Uterus (tissue), 4 donors: ENCODE data around the gene BTBD10. TPM values are rescaled to one million over a fixed set of nuclear protein-coding genes. Genes with fewer than 3 reads are reported as not detected.

Source experiments
- DNase-seq, 2 donors: peaks; one replicate each; pipeline ENCODE4 v3.0.0-alpha.2; 2019 to 2020
- H3K27ac ChIP-seq, 2 donors: fragments of 200-600 bp; sonication (generic); 1 replicate in 1 of 2; 2 replicates in 1 of 2; pipeline ENCODE4 v1.5.1; 2016 to 2018
- H3K27me3 ChIP-seq, 2 donors: fragments of 200-600 bp; sonication (generic); one replicate each; pipeline ENCODE4 v1.5.1; 2018 to 2019; ENCODE audit warnings: control low read depth in 1 of 2
- H3K36me3 ChIP-seq, 2 donors: fragments of 200-600 bp; sonication (generic); one replicate each; pipeline ENCODE4 v1.5.1; 2019; ENCODE audit warnings: control low read depth in 1 of 2
- H3K4me1 ChIP-seq, 2 donors: fragments of 200-600 bp; sonication (generic); one replicate each; pipeline ENCODE4 v1.5.1; 2018 to 2019; ENCODE audit warnings: control low read depth in 1 of 2
- H3K4me3 ChIP-seq, 2 donors: fragments of 200-600 bp; sonication (generic); 1 replicate in 1 of 2; 2 replicates in 1 of 2; pipeline ENCODE4 v1.5.1; 2018 to 2019; ENCODE audit warnings: mild to moderate bottlenecking in 1 of 2
- H3K9me3 ChIP-seq, 2 donors: fragments of 200-600 bp; sonication (generic); one replicate each; pipeline ENCODE4 v1.5.1; 2019; ENCODE audit warnings: control low read depth in 1 of 2
- CTCF ChIP-seq, 4 experiments: fragments of 200-600 bp in 2 of 4; fragments of 450-650 bp in 2 of 4; sonication (generic) in 2 of 4; IDR thresholded peaks; one replicate each; pipeline ENCODE4 v1.5.1; 2016 to 2019; ENCODE audit warnings: antibody characterized with exemption in 4 of 4, mild to moderate bottlenecking in 2 of 4, moderate library complexity in 1 of 4
- POLR2A ChIP-seq, 2 donors: fragments of 450-650 bp; IDR thresholded peaks; one replicate each; pipeline ENCODE4 v1.6.1; 2016; ENCODE audit warnings: antibody characterized with exemption in 2 of 2, mild to moderate bottlenecking in 1 of 2, moderate library complexity in 1 of 2
- intact Hi-C: fragments of 100-400 bp; cut with DNase I; formaldehyde crosslinking; loops from one replicate; pipeline ENCODE4 v1.15.1; 2023; ENCODE audit warnings: low total_unique reads
- total RNA-seq, 4 donors: library from RNA; depleted of rRNA in 3 of 4; stranded (reverse); fragments of >200 nt in 3 of 4; gene quantifications; one replicate each; pipeline versions ENCODE4 v1.1.0 to v1.2.4, GENCODE V29; 2014 to 2023
- donor health status: DM: yes; HTN: yes; CAD: no.

The BTBD10 gene
- total RNA-seq, 4 donors from 2014 or later: 41.2 to 237 (median 76.7) TPM

DNA sequence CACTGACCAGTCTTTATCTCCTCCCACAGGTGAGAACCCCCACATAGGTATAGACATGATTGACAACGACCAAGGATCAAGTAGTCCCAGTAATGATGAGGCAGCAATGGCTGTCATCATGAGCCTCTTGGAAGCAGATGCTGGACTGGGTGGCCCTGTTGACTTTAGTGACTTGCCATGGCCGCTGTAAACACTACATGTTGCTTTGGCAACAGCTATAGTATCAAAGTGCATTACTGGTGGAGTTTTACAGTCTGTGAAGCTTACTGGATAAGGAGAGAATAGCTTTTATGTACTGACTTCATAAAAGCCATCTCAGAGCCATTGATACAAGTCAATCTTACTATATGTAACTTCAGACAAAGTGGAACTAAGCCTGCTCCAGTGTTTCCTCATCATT is 76.5 kb downstream of the BTBD10 start:
- DNase-seq: no peak
- H3K9me3 ChIP-seq: no peaks in the 10 kb centered on the region
- no peak overlapping the region for H3K27ac ChIP-seq
- H3K4me1 ChIP-seq: no peaks in the 10 kb centered on the region
- H3K27me3 ChIP-seq: no peaks in the 10 kb centered on the region
- intact Hi-C loops: no loop called here
- no peak overlapping the region for H3K4me3 ChIP-seq
- H3K36me3 ChIP-seq: no peaks in the 10 kb centered on the region
- TF ChIP-seq CTCF (IDR thresholded peaks at IDR 0.05): no peak
- no peak for TF ChIP-seq POLR2A (IDR thresholded peaks at IDR 0.05)

- intact Hi-C loops: no loop called here
- no peak for DNase-seq
- H3K27ac ChIP-seq: peak overlapping the region; percentile 19 to 25
- no peaks in the 10 kb centered on the region for H3K4me1 ChIP-seq
- no peaks in the 10 kb centered on the region for H3K27me3 ChIP-seq
- H3K4me3 ChIP-seq: no peak overlapping the region
- H3K9me3 ChIP-seq: no peaks in the 10 kb centered on the region
- TF ChIP-seq POLR2A (IDR thresholded peaks at IDR 0.05): no peak
- TF ChIP-seq CTCF (IDR thresholded peaks at IDR 0.05): peak; percentile 37 to 53 (median 46)
- no peaks in the 10 kb centered on the region for H3K36me3 ChIP-seq
These were observed 77.9 kb downstream of the BTBD10 start for GRCh38 chr11:13384908-13385640.

- Histone ChIP-seq H3K4me1 (no peaks in the 10 kb centered on the region), H3K27me3 (no peaks in the 10 kb centered on the region), H3K27ac (no peak overlapping the region), H3K9me3 (no peaks in the 10 kb centered on the region), H3K36me3 (no peaks in the 10 kb centered on the region), H3K4me3 (no peak overlapping the region)
- TF ChIP-seq CTCF (IDR thresholded peaks at IDR 0.05) (no peak), POLR2A (IDR thresholded peaks at IDR 0.05) (no peak)
- intact Hi-C loops: no loop called here
- no peak for DNase-seq
These were observed 80.3 kb downstream of the BTBD10 start for GRCh38 chr11:13382751-13383150.

GRCh38 chr11:13380731-13381130 is 82.3 kb downstream of the BTBD10 start:
- TF ChIP-seq CTCF (IDR thresholded peaks at IDR 0.05) (no peak), POLR2A (IDR thresholded peaks at IDR 0.05) (no peak)
- Histone ChIP-seq H3K36me3 (no peaks in the 10 kb centered on the region), H3K9me3 (no peaks in the 10 kb centered on the region), H3K4me1 (no peaks in the 10 kb centered on the region), H3K27ac (no peak overlapping the region), H3K4me3 (no peak overlapping the region), H3K27me3 (no peaks in the 10 kb centered on the region)
- no peak for DNase-seq
- intact Hi-C loops: no loop called here

- TF ChIP-seq CTCF (IDR thresholded peaks at IDR 0.05) (no peak), POLR2A (IDR thresholded peaks at IDR 0.05) (no peak)
- no peak for DNase-seq
- H3K9me3 ChIP-seq: no peaks in the 10 kb centered on the region
- intact Hi-C loops: no loop called here
- H3K36me3 ChIP-seq: no peaks in the 10 kb centered on the region
- no peaks in the 10 kb centered on the region for H3K4me1 ChIP-seq
- H3K27ac ChIP-seq: no peak overlapping the region
- H3K27me3 ChIP-seq: no peaks in the 10 kb centered on the region
- H3K4me3 ChIP-seq: no peak overlapping the region
These were observed 84.7 kb downstream of the BTBD10 start for GRCh38 chr11:13378316-13378715.
